Fibroblast of skin of left quadriceps (primary cell): ENCODE data around the gene LRFN2.

Source experiments
- DNase-seq, 2 experiments: peaks; one replicate each; pipeline ENCODE4 v3.0.0-alpha.2; 2013; ENCODE audit warnings: low read depth in 2 of 2

LRFN2 gene

DNA sequence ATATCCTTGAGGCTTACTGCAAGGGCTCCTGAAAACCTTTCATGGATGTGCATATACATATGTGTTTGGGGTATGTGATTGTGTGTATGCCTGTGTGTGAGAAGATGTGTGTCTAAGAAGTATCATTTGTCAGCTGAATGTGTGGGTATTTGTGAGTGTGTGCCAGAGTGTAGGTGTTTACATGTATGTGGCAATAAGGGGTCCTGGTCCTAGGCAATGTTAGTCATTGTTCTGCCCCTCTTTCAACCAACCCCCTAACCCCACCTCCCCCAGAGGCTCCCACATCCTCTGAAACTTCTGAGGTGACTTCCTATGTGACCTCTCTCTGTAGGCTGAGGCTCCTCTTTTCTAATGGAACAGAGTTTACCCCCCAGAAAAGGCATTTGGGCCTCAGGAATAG lies 186.4 kb downstream of the LRFN2 start:
- no peak for DNase-seq

DNA sequence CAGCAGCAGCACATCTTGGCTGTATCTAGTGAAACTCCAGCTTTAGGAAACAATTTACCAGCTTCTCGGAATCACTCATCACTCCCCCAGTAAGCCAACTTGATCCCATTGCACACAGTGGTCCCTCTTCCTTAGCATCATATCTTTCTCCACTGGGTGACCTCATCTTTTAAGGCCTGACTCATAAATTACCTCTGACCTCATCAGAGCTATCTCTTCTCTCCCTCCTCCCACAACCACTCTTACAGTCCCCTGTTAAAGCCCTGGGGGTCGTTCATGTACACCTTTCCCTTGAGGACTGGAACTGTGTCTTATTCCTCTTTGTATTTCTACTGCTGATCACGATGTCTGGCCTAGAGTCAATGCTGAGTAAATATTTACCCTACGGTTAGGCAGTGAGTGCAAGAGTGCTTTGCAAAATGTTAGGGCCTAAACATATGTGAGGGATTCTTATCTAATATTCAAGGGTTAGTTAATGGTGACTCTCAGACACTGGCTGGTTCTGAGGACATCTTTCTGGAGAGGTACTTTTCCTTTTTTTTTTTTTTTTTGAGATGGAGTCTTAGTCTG lies 187.2 kb downstream of the LRFN2 start:
- no peak for DNase-seq

DNA sequence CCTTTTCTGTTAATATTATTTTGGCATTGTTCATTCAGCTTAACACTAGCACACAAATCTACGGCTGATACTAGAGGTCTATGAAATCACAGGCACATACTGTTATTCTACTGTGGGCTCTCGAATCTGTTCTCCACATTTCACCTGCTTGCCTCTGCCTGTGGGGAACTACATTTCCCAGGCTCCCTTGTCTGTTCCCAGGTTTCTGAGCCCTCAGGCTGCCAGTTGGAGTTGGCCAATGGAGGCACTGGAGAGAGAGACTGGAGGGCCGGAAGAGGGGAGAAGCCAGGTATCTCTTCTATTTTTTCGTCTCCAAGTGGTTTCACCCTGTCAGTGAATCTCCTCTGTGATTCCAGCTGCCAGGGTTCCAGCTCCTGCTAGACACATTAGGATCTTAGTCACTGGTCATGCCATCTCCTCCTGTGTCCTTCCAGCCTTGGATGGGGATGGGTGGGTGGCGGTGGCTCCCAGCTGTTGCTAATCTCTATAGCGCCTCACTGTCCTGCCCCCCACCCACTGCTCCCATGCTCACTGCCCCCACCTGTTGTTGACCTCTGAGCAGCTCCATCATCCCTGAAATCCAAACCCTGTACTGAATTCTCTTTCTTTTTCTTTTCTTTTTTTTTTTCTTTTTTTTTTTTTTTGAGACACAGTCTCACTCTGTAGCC lies 188.2 kb downstream of the LRFN2 start:
- no peak for DNase-seq

- DNase-seq: no peak
Observed at GRCh38 chr6:40398034-40398691, 189.0 kb downstream of the LRFN2 start.

- DNase-seq: no peak
Observed at GRCh38 chr6:40397287-40398033, 189.7 kb downstream of the LRFN2 start.

DNA sequence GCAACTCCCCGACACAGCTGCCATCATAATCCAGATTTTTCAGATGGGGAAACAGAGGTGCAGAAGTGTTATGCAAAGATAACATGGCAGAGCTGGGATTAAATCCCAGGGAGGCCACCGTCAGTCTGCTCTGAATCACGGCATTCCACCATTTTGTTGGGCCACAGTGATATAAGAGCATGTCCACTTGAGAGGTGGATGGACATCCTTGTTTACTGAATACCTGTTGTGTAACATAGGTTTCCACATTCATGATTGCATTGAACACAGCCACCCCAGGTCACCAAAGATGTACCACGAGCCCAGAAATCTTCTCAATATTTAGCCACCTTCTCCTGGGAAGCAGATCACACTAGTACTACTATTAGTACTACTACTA lies 191.5 kb downstream of the LRFN2 start:
- no peak for DNase-seq

GRCh38 chr6:40395066-40395697 lies 192.0 kb downstream of the LRFN2 start:
- DNase-seq: no peak

- DNase-seq: no peak
Observed at GRCh38 chr6:40394381-40394780, 192.8 kb downstream of the LRFN2 start.

GRCh38 chr6:40393641-40394040 lies 193.5 kb downstream of the LRFN2 start:
- DNase-seq: no peak

DNA sequence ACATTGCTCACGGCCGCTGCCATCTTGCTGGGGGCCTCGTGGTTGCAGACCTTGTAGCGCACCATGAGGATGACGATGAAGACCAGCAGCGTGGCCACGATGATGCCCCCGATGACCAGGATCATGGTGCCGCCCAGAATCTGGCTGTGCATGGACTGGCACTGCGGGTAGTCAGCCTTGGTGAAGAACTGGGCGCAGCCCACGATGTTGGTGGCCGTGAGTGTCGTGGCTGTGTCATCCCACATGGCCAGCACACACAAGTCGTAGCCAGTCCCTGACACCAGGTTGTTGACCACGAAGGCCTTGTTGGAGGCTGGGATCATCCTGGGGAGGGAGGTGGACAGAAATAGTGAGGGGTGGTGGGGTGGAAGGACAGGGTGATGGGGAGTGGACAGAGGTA lies 194.6 kb downstream of the LRFN2 start:
- DNase-seq: no peak

DNA sequence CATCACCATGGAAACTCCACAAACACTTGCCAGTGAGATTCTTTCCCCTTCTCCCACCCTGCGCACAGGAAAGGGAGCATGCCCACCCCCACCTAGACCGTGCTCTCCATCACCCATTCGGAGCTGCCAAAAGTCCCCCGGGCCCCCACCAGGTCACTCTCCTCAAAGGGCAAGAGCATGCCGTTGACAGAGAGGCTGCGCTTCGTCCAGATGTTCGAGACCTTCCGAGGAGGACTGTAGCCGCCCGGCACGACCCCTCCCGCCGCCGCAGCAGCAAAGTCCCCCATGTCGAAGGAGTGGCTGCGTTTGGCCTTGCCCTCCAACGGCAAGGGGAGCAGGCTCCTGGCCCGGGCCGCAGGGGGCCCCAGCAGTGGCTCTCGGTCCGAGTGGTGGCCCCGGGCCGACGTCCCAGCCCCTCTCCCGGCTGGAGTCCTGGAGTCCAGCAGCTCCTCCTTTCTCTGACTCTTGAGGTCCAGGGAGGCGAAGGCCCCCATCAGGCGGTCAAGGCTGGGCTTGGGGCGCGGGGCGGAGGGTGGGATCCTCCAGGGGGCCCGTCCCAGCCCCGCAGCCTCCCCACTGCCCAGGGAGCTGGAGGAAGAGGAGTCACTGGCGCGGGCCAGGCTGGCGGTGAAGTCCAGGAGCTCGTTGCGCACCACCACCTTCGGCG lies 195.2 kb downstream of the LRFN2 start:
- DNase-seq: no peak

DNA sequence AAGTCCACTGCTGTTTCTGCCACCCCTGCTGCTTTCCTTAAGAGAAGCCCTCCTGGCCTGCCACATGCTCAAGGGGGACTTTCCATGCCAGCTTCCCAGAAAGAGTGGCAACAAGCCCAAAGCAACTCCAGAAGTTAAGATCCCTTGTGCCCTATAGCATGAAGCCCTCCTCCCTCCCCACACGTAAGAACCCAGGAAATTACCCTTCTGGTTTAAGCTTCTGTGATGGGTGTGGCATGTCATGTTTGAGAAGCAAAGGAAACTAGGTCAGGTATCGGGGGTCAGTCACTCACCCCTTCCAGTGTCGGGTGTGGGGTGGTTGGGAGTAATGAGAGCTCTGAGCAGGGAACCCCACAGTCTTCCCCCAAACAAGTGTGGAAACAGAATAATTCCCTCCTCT lies 196.1 kb downstream of the LRFN2 start:
- no peak for DNase-seq

DNA sequence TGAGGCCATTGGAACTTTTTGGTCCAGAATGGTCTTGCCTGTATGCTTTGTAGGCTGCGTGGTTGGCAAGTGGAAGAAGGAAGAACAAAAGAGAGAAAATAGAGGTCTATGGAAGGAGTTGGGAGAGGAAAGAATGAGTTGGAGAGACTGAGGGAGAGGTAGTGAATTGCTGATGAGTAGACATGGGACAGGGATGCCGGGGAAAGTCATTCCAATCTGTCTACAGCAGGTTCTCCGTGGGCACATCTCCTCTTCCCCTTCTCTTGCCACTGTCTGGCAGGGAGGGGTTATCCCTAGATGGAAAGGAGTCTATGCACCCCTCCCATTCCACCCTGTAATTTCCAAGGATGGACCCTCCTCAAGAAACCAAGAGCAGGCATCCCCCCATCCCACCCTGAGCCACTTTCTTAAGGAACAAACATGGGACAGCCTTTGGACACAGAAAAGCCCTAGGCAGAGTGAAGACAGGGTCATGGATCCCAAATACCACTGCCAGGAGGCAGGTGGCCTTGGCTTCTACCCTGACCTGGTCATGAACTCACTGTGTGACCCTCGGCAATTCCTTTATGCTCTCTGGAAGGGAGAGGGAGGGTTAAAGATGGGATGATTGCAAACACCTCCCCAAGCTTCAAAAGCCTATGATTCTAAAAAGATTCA lies 196.9 kb downstream of the LRFN2 start:
- DNase-seq: no peak

DNA sequence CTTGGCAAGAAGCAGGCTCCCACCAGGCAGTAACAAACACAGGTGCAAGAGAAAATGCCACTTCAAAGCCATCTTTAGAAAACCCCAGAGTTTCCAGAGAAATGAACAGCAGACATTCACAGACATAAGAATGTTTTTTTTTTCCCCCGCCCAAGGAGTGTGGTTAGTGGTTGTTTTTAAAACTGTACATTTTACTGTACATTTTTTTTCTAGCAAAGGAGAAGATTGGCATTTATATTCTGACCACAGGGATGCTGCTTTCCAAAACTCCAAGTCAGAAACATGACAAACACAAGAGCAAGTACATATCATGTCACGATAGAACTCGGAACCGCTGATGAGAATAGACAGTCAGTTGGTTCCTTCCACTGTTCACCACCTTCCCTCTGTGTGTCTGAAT lies 197.9 kb downstream of the LRFN2 start:
- no peak for DNase-seq

DNA sequence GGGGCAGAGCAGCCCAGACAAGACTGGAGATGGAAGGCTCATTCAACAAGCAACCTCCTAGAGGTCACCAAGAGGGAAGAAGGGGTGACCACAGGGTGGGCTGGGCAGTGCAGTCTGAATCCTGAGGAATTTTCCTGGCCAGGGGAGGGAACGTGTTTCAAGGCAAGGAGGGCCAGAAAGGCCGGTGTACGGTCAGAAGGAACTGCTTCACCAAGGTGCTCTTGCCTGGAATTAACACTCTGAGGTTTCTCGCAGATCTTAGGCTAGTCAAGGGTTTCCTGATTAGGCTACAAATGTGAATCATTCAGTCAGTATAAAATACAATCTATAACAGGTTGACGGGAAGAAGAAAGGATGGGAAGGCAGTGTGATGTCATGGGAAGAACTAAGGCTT lies 199.3 kb downstream of the LRFN2 start:
- DNase-seq: no peak

DNA sequence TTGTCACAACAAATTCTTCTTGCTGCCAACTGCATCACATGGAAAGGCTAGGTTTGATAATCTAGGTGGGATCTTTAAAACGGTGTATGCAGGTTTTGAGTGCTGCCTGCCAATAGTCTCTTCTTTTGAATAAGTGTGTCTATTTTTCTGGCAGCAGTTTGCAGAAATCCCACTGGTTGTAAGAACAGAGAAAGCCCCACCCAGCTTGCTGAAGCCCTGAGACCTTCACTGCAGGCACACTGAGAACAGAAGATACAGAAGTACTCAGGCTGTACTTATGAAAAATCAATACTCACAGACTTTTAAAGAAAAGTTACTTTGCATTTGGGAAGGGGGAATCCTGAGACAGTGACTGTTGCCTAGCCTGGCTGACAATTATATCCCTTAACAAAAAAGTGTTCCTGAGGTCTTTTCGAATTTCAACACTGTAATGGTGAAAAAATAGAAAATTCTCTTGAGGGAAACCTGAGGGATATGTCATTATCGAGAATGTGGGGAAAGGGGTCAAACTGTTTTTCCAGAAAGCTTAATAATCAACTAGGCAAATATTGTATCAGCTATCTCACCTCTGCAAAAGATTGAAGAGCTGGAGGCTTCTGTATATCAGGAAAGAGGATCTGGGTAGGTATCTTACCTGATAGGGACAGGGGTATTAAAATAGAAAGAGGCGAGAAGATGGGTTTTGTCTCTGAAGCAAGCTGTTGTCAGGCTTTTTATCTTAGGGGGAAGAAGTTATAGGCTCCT lies 199.9 kb downstream of the LRFN2 start:
- no peak for DNase-seq

GRCh38 chr6:40386200-40386599 lies 201.0 kb downstream of the LRFN2 start:
- no peak for DNase-seq

DNA sequence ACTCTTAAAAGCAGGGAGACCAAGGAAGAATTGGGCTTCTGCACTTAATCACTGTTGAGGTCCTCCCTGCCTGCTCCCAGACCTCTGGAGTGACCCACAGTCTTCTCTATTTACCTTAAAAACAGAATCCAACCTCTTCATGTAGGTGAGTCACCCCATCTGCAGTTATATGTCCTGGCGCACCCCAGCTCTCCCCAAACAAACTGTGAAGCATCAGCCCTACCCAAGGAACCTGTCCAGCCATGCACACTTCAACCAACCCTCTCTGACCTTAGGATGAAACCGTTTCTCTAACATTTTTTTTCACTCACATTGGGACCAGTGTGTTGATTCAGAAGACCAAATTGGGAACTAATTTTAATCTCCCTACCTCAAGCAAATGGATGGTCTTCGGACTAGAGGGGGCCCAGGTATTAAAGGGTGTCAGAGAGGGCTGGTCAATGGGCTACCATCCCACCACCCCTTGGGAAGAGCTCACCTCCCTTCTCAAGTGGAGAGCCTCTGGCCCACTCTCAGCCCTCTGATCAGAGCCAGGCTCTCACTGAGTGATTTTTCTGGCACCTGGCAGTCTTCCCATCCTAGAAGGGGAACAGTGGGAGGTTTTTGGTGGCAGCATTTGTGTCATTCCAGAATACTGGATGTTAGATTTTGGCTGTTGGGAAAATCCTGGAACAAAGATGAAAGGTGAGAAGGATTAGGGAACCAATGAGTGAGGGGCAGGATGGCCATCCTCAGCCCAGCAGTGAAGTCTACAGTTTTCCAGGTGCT lies 203.6 kb downstream of the LRFN2 start:
- DNase-seq: no peak

GRCh38 chr6:40380271-40380670 lies 206.9 kb downstream of the LRFN2 start:
- DNase-seq: no peak

GRCh38 chr6:40379811-40380210 lies 207.4 kb downstream of the LRFN2 start:
- DNase-seq: no peak
